Stomach smooth muscle (tissue), 2 donors: ENCODE measurements around the gene KIR2DL1.
"Not testable (repeated sequence)": the region's sequence is repeated elsewhere in the genome, so short reads cannot be mapped to it uniquely, and the experiment has no call there.

Source experiments
- H3K27ac ChIP-seq: one replicate; pipeline ENCODE4 v1.7.0; 2013; ENCODE audit warnings: mild to moderate bottlenecking, low read length, inconsistent platforms
- H3K27me3 ChIP-seq, 2 donors: one replicate each; pipeline ENCODE4 v1.7.0; 2013; ENCODE audit warnings: low read length in 2 of 2; ENCODE audit not compliant: insufficient read depth in 2 of 2, control insufficient read depth in 1 of 2
- H3K36me3 ChIP-seq, 2 donors: one replicate each; pipeline ENCODE4 v1.7.0; 2013; ENCODE audit warnings: low read length in 2 of 2; ENCODE audit not compliant: control insufficient read depth in 2 of 2, insufficient read depth in 2 of 2
- H3K4me1 ChIP-seq: one replicate; pipeline ENCODE4 v1.7.0; 2013; ENCODE audit warnings: low read length; ENCODE audit not compliant: control insufficient read depth, insufficient read depth
- H3K4me3 ChIP-seq, 2 donors: one replicate each; pipeline ENCODE4 v1.7.0; 2013; ENCODE audit warnings: low read length in 2 of 2
- H3K9ac ChIP-seq, 2 donors: one replicate each; pipeline ENCODE4 v1.7.0; 2013; ENCODE audit warnings: low read length in 2 of 2, mild to moderate bottlenecking in 1 of 2
- H3K9me3 ChIP-seq, 2 donors: one replicate each; pipeline ENCODE4 v1.7.0; 2013; ENCODE audit warnings: low read length in 2 of 2; ENCODE audit not compliant: control insufficient read depth in 2 of 2
- donor health status: healthy.
- donor health status: Pancreatic carcinoma.

KIR2DL1 gene

DNA sequence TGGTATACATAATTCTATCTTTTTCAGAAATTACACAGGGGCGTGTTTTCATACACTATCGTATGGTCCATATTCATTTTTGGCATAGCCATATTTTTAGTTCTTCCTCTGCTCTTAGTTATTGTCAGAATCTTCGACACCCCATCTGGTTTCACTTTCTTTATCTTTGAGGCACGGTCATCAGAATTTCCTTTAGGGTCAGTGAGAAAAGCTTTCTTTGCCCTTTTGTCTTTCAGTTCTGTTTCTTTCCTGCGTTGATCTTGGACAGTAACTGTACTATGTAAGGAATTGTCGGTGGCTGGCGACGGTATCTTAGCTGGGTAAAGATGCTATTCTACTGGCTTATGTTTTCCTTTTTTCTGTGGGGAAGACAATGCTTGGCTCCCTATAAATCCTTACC lies 23.2 kb downstream of the KIR2DL1 start:
- Histone ChIP-seq H3K4me3 (no peak overlapping the region), H3K27me3 (peaks cover 0 to 3% of the 10 kb centered on the region in 2 donors), H3K9ac (no peak overlapping the region), H3K4me1 (no peaks in the 10 kb centered on the region), H3K36me3 (no peaks in the 10 kb centered on the region), H3K27ac (no peak overlapping the region), H3K9me3 (no peaks in the 10 kb centered on the region)

DNA sequence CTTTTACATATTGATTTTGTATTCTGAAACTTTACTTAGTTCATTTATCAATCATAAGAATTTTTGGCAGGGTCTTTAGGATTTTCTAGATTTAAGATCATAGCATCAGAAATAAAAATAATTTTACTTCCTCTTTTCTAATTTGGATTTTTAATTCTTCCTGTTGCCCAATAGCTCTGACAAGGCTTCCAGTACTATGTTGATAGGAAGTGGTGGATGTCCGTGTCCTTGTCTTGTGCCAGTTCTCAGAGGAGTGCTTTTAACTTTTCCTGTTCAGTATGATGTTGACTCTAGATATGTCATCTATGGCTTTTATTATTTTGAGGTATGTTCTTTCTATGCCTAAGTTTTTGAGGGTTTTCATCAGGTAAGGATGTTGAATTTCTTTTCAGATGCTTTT lies 26.2 kb downstream of the KIR2DL1 start:
- Histone ChIP-seq H3K9ac (no peak overlapping the region), H3K27ac (no peak overlapping the region), H3K36me3 (no peaks in the 10 kb centered on the region), H3K9me3 (no peaks in the 10 kb centered on the region), H3K4me3 (no peak overlapping the region), H3K27me3 (peaks cover 0 to 3% of the 10 kb centered on the region in 2 donors), H3K4me1 (no peaks in the 10 kb centered on the region)

DNA sequence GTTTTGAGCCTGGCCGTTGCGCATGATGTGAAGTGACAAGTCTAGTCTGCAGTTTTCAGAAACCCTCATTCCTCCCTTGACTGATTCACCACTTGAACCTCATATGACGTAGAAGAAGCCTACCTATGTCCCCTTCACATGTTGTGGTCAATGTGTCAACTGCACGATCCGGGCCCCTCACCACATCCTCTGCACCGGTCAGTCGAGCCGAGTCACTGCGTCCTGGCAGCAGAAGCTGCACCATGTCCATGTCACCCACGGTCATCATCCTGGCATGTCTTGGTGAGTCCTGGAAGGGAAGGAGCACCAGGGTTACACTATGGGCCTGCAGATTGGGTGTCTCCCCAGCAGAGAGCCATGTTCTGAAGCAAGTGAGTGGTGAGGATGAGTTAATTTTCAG lies 33.8 kb downstream of the KIR2DL1 start, which contains the start of gene KIR2DL4:
Gene KIR2DL4 (plus strand): TSS at position 201 of the 400 bp plus-strand sequence. CDS start 42 bp downstream, at position 243.
- H3K4me3 ChIP-seq, result no peak within 1 kb of the TSS
- H3K9me3 ChIP-seq, result peaks cover 0 to under 1% of the 10 kb centered on the region in 2 donors
- no peaks in the 10 kb centered on the region for H3K4me1 ChIP-seq
- H3K9ac ChIP-seq, result no peak within 1 kb of the TSS
- peaks cover 3 to 4% of the 10 kb centered on the region in 2 donors for H3K27me3 ChIP-seq
- no peaks in the 10 kb centered on the region for H3K36me3 ChIP-seq
- H3K27ac ChIP-seq, result no peak within 1 kb of the TSS

DNA sequence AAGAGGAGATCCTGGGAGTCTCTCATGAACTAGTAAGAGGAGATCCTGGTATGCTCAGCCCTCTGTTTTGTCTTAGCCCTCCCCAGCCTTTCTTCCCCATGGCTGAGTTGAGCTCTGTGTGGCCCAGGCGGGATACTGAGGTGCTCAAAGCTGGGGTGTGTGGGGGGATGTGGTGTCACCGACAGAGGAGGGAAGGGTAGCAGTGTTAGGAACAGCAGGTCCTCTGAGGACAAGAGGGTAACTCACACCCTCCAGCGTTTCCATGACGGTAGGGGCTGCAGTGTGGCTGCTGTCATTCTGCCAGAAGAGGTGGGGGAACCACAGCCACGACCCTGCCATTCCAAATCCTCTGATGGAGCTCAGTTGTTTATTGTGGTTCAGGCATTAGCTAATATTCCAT lies 34.5 kb downstream of the KIR2DL1 start:
- peaks cover 3 to 6% of the 10 kb centered on the region in 2 donors for H3K27me3 ChIP-seq
- H3K4me3 ChIP-seq, result no peak overlapping the region
- H3K4me1 ChIP-seq, result no peaks in the 10 kb centered on the region
- no peak overlapping the region for H3K27ac ChIP-seq
- H3K36me3 ChIP-seq, result no peaks in the 10 kb centered on the region
- H3K9ac ChIP-seq, result no peak overlapping the region
- H3K9me3 ChIP-seq, result peaks cover 3 to 4% of the 10 kb centered on the region in 2 donors

DNA sequence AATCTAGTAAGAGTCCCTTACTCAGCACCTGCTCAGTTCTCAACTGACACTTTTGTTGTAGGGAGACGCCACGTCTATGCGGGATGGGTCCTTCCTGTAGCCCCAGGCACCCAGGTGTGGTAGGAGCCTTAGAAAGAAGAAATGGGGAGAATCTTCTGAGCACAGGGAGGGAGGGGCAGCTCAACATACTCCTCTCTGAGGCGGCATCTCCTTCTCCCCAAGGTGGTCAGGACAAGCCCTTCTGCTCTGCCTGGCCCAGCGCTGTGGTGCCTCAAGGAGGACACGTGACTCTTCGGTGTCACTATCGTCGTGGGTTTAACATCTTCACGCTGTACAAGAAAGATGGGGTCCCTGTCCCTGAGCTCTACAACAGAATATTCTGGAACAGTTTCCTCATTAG lies 35.0 kb downstream of the KIR2DL1 start:
- Histone ChIP-seq H3K4me1 (no peaks in the 10 kb centered on the region), H3K9ac (no peak overlapping the region), H3K4me3 (no peak overlapping the region), H3K36me3 (no peaks in the 10 kb centered on the region), H3K27me3 (peaks cover 3 to 6% of the 10 kb centered on the region in 2 donors), H3K9me3 (peaks cover 3 to 7% of the 10 kb centered on the region in 2 donors), H3K27ac (no peak overlapping the region)

DNA sequence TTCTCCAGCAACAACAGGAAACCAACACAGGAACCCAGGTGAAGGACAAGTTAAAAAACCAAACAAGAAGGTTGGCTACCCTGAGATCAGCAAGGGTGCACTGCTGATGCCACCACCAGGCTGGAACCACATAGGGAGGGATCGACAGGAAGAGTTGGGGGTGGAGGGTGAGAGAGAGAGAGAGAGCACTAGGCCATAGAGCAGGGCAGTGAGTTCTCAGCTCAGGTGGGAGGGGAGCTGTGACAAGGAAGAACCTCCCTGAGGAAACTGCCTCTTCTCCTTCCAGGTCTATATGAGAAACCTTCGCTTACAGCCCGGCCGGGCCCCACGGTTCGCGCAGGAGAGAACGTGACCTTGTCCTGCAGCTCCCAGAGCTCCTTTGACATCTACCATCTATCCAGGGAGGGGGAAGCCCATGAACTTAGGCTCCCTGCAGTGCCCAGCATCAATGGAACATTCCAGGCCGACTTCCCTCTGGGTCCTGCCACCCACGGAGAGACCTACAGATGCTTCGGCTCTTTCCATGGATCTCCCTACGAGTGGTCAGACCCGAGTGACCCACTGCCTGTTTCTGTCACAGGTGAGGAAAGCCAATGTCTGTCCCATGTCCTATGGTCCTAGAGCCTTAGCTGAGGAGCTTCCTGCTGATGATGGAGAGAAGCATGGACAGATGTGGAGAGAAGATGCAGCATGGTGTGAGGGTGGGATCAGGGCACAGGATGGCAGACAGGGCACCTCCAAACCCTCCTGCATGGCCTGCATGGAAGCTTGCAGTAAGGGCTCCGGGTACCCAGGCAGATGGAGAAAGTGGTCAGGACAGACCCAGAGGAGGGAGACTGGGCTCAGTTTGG lies 36.3 kb downstream of the KIR2DL1 start:
- no peak overlapping the region for H3K9ac ChIP-seq
- H3K4me3 ChIP-seq, result no peak overlapping the region
- no peaks in the 10 kb centered on the region for H3K4me1 ChIP-seq
- H3K36me3 ChIP-seq, result no peaks in the 10 kb centered on the region
- no peak overlapping the region for H3K27ac ChIP-seq
- H3K9me3 ChIP-seq, result peaks cover 3 to 7% of the 10 kb centered on the region in 2 donors
- H3K27me3 ChIP-seq, result peaks cover 3 to 6% of the 10 kb centered on the region in 2 donors

DNA sequence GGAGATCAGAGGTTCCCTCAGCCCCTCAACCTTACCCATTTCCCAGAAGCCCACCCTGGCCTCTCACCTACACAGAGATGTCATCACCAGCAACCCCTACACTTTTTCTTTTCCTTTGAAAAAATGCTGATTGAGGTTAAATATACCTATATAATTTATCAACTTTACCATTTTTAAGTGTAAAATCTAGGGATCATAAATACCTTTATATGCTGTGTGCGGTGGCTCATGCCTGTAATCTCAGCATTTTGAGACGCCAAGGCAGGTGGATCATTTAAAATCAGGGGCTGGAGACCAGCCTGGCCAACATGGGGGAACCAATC lies 36.9 kb downstream of the KIR2DL1 start:
- peaks cover 3 to 6% of the 10 kb centered on the region in 2 donors for H3K27me3 ChIP-seq
- H3K9me3 ChIP-seq, result peaks cover 3 to 8% of the 10 kb centered on the region in 2 donors
- H3K27ac ChIP-seq, result no peak overlapping the region
- no peaks in the 10 kb centered on the region for H3K36me3 ChIP-seq
- no peak overlapping the region for H3K4me3 ChIP-seq
- no peak overlapping the region for H3K9ac ChIP-seq
- no peaks in the 10 kb centered on the region for H3K4me1 ChIP-seq

DNA sequence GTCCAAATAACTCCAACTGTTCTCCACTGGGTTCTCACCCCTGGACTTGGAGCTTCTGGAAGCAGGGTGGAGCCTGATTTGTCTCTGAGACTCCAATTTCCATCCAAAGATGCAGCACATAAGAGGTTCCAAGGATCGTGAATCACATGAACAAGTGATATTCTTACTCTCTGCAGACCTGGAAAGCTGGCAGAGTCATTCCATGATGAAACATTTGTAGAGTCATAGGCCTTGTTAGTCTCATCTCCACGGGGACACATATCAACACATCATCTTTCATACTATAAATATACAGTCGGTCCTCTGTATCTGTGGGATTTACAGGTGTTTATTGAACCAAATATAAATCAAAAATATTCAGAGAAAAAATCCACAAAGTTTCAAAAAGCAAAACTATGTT lies 45.0 kb downstream of the KIR2DL1 start:
- not testable (repeated sequence) for H3K4me3 ChIP-seq, H3K4me1 ChIP-seq, H3K9ac ChIP-seq, H3K27ac ChIP-seq, H3K36me3 ChIP-seq, H3K27me3 ChIP-seq, H3K9me3 ChIP-seq

DNA sequence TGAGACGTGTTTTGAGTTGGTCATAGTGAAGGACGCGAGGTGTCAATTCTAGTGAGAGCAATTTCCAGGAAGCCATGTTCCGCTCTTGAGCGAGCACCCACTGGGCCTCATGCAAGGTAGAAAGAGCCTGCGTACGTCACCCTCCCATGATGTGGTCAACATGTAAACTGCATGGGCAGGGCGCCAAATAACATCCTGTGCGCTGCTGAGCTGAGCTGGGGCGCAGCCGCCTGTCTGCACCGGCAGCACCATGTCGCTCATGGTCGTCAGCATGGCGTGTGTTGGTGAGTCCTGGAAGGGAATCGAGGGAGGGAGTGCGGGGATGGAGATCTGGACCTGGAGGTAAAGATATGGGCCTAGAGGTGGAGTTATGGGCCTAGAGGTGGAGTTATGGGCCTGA lies 46.7 kb downstream of the KIR2DL1 start, which contains the start of gene KIR3DL1:
Gene KIR3DL1 (plus strand): TSS at position 218 of the 400 bp plus-strand sequence.
- not testable (repeated sequence) for H3K4me1 ChIP-seq, H3K36me3 ChIP-seq, H3K27me3 ChIP-seq, H3K4me3 ChIP-seq, H3K9ac ChIP-seq, H3K27ac ChIP-seq, H3K9me3 ChIP-seq

DNA sequence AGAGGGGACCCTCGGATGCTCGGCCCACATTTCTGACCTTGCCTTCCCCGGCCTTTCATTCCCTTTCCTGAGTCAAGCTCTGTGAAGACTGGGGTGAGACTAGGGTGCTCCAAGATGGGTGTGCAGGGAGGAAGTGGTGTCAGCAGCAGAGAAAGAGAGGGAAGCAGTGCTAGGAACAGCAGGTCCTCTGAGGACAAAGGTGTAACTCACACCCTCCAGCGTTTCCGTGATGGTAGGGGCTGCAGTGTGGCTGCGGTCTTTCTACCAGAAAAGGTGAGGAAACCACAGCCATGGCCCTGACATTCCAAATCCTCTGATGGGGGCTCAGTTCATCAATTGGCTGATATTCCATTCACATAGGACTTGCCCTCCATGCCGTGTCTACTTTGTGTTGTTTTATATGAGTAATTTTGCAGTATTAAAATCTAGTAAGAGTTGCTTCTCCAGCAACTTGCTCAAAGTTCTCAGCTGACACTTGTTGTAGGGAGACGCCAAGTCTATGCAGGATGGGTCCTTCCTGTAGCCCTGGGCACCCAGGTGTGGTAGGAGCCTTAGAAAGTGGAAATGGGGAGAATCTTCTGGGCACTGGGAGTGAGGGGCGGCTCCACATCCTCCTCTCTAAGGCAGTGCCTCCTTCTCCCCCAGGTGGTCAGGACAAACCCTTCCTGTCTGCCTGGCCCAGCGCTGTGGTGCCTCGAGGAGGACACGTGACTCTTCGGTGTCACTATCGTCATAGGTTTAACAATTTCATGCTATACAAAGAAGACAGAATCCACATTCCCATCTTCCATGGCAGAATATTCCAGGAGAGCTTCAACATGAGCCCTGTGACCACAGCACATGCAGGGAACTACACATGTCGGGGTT lies 48.3 kb downstream of the KIR2DL1 start:
- Histone ChIP-seq H3K4me3 (no peak overlapping the region), H3K9ac (no peak overlapping the region), H3K27ac (no peak overlapping the region), H3K27me3 (no peaks in the 10 kb centered on the region), H3K9me3 (no peaks in the 10 kb centered on the region), H3K36me3 (no peaks in the 10 kb centered on the region), H3K4me1 (no peaks in the 10 kb centered on the region)
